WTC11 (cell line): ENCODE data around the gene RBM47. TPM values are rescaled to one million over a fixed set of nuclear protein-coding genes. Genes with fewer than 3 reads are reported as not detected.
A peak's percentile ranks its signal among the peaks of the same experiment; 100 is the strongest.
"Not testable (repeated sequence)": the region's sequence is repeated elsewhere in the genome, so short reads cannot be mapped to it uniquely, and the experiment has no call there.

ENCODE experiments used
- ATAC-seq: fragments of 200-7000 bp; cut with Tn5 transposase; 2 replicates; pipeline ENCODE4 v1.10.0; 2021; ENCODE audit warnings: mild to moderate bottlenecking, moderate library complexity
- CTCF ChIA-PET: fragments of 300-600 bp; sonication (Branson Sonifier 250); formaldehyde crosslinking; loops from one replicate; lab custom pipeline; 2021; ENCODE audit warnings: antibody characterized with exemption; lab: Charles Lee
- POLR2A ChIA-PET: fragments of 350-600 bp; sonication (Branson Sonifier 250); formaldehyde crosslinking; loops from one replicate; lab custom pipeline; 2021; ENCODE audit warnings: antibody characterized with exemption; lab: Charles Lee
- DNase-seq: peaks from one replicate; pipeline ENCODE4 v3.0.0; 2021; ENCODE audit warnings: low spot score
- H3K27ac Mint-ChIP-seq: 2 replicates; pipeline ENCODE4 v1.8.0; 2021; ENCODE audit warnings: mixed read lengths
- H3K27me3 Mint-ChIP-seq: 2 replicates; pipeline ENCODE4 v1.8.0; 2021; ENCODE audit warnings: low read depth, mild to moderate bottlenecking, moderate library complexity, mixed read lengths
- H3K36me3 Mint-ChIP-seq: 2 replicates; pipeline ENCODE4 v1.8.0; 2021; ENCODE audit warnings: mixed read lengths
- H3K4me1 Mint-ChIP-seq: 2 replicates; pipeline ENCODE4 v1.8.0; 2022; ENCODE audit warnings: mixed read lengths
- H3K4me3 Mint-ChIP-seq: 2 replicates; pipeline ENCODE4 v1.8.0; 2021; ENCODE audit warnings: mild to moderate bottlenecking, moderate library complexity, mixed read lengths
- H3K9me3 Mint-ChIP-seq: 2 replicates; pipeline ENCODE4 v1.8.0; 2021; ENCODE audit warnings: mixed read lengths
- CBFB ChIP-seq: sonication (generic); formaldehyde crosslinking; IDR thresholded peaks from 2 replicates; pipeline ENCODE4 v1.8.1; 2022; ENCODE audit warnings: mild to moderate bottlenecking, low read depth, missing genetic modification reagents
- CREB1 ChIP-seq: sonication (generic); formaldehyde crosslinking; IDR thresholded peaks from 2 replicates; pipeline ENCODE4 v1.8.0; 2023; ENCODE audit warnings: mild to moderate bottlenecking, missing genetic modification reagents
- ETV6 ChIP-seq: sonication (generic); formaldehyde crosslinking; IDR thresholded peaks from 2 replicates; pipeline ENCODE4 v1.8.1; 2022; ENCODE audit warnings: mild to moderate bottlenecking, missing genetic modification reagents
- FOXK1 ChIP-seq: sonication (generic); formaldehyde crosslinking; IDR thresholded peaks from 2 replicates; pipeline ENCODE4 v1.8.0; 2022; ENCODE audit warnings: mild to moderate bottlenecking, moderate library complexity, missing genetic modification reagents
- FOXP1 ChIP-seq: sonication (generic); formaldehyde crosslinking; IDR thresholded peaks from 2 replicates; pipeline ENCODE4 v1.8.0; 2022; ENCODE audit warnings: missing genetic modification reagents, mild to moderate bottlenecking, moderate library complexity, borderline replicate concordance
- NR1H2 ChIP-seq: sonication (generic); formaldehyde crosslinking; IDR thresholded peaks from 2 replicates; pipeline ENCODE4 v1.9.0; 2021; ENCODE audit warnings: mild to moderate bottlenecking, moderate library complexity, missing genetic modification reagents
- NR2C2 ChIP-seq: sonication (generic); formaldehyde crosslinking; IDR thresholded peaks from 2 replicates; pipeline ENCODE4 v1.8.0; 2022; ENCODE audit warnings: mild to moderate bottlenecking, missing genetic modification reagents
- NR3C1 ChIP-seq: sonication (generic); formaldehyde crosslinking; conservative IDR thresholded peaks from 2 replicates; pipeline ENCODE4 v1.8.1; 2023; ENCODE audit warnings: low read depth, mild to moderate bottlenecking, missing genetic modification reagents
- SMAD3 ChIP-seq: sonication (generic); formaldehyde crosslinking; IDR thresholded peaks from 2 replicates; pipeline ENCODE4 v1.8.0; 2022; ENCODE audit warnings: missing genetic modification reagents, mild to moderate bottlenecking, borderline replicate concordance
- SOX15 ChIP-seq: fragments of 250-450 bp; sonication (Bioruptor Pico); IDR thresholded peaks from 2 replicates; pipeline ENCODE4 v1.9.0; 2021; ENCODE audit warnings: mild to moderate bottlenecking
- ZNF121 ChIP-seq: sonication (generic); formaldehyde crosslinking; IDR thresholded peaks from 2 replicates; pipeline ENCODE4 v1.8.0; 2023; ENCODE audit warnings: missing genetic modification reagents
- ZNF396 ChIP-seq: fragments of 250-450 bp; sonication (Bioruptor Pico); IDR thresholded peaks from 2 replicates; pipeline ENCODE4 v1.8.0; 2021; ENCODE audit warnings: mild to moderate bottlenecking, moderate library complexity, borderline replicate concordance
- ZNF416 ChIP-seq: fragments of 250-450 bp; sonication (Bioruptor Pico); IDR thresholded peaks from 2 replicates; pipeline ENCODE4 v1.9.0; 2021; ENCODE audit warnings: mild to moderate bottlenecking, inconsistent platforms
- total RNA-seq: library from RNA; stranded (reverse); gene quantifications from 3 replicates; pipeline ENCODE4 v1.2.3, GENCODE V29; 2021
- TF ChIP-seq, protein P1 (sequence below): sonication (generic); formaldehyde crosslinking; IDR thresholded peaks from 2 replicates; pipeline ENCODE4 v1.8.1; 2023; ENCODE audit warnings: mild to moderate bottlenecking, missing genetic modification reagents, borderline replicate concordance
- TF ChIP-seq, protein P2 (sequence below): sonication (generic); formaldehyde crosslinking; IDR thresholded peaks from 2 replicates; pipeline ENCODE4 v1.8.1; 2022; ENCODE audit warnings: low read depth, missing genetic modification reagents, borderline replicate concordance
- TF ChIP-seq, protein P3 (sequence below): fragments of 200-600 bp; IDR thresholded peaks from 2 replicates; pipeline ENCODE4 v1.8.0; 2022; ENCODE audit warnings: antibody characterized with exemption
- TF ChIP-seq, protein P4 (sequence below): sonication (generic); formaldehyde crosslinking; IDR thresholded peaks from 2 replicates; pipeline ENCODE4 v1.8.0; 2023; ENCODE audit warnings: mild to moderate bottlenecking, missing genetic modification reagents
- TF ChIP-seq, protein P5 (sequence below): sonication (generic); formaldehyde crosslinking; IDR thresholded peaks from 2 replicates; pipeline ENCODE4 v1.8.1; 2022; ENCODE audit warnings: missing genetic modification reagents, borderline replicate concordance
- TF ChIP-seq, protein P6 (sequence below): sonication (generic); formaldehyde crosslinking; conservative IDR thresholded peaks from 2 replicates; pipeline ENCODE4 v1.8.1; 2023; ENCODE audit warnings: mild to moderate bottlenecking, low read depth, missing genetic modification reagents, moderate library complexity

The RBM47 gene
- total RNA-seq, 1 experiment from 2014 or later, result 97.9 TPM

DNA sequence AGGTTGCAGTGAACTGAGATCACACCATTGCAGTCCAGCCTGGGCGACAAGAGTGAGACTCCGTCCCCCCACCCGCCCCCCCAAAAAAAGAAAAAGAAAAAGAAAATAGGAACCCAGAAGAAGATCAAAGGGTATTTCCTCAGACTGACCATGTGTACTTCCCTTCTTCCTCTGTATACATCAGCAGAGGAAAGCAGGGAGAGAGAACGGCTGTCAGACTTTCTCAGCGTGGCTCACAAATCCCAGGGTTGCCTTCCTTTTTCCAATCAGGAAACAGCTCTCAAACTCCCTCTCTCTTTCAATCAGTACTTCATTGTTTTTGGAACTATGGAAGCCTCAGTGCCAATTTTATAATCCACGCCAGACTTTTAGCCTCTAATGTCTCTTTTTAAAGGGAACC is 235.4 kb downstream of the RBM47 start:
- no peak overlapping the region for H3K4me3 Mint-ChIP-seq
- peaks cover 19% of the 10 kb centered on the region for H3K4me1 Mint-ChIP-seq
- DNase-seq (no peak), ATAC-seq (no peak)
- H3K36me3 Mint-ChIP-seq, result no peaks in the 10 kb centered on the region
- H3K27ac Mint-ChIP-seq, result peak overlapping the region; percentile 55
- no peaks in the 10 kb centered on the region for H3K27me3 Mint-ChIP-seq
- no peaks in the 10 kb centered on the region for H3K9me3 Mint-ChIP-seq
- ChIA-PET CTCF (no interaction called here), POLR2A (no interaction called here)
- TF ChIP-seq, protein P1, sequence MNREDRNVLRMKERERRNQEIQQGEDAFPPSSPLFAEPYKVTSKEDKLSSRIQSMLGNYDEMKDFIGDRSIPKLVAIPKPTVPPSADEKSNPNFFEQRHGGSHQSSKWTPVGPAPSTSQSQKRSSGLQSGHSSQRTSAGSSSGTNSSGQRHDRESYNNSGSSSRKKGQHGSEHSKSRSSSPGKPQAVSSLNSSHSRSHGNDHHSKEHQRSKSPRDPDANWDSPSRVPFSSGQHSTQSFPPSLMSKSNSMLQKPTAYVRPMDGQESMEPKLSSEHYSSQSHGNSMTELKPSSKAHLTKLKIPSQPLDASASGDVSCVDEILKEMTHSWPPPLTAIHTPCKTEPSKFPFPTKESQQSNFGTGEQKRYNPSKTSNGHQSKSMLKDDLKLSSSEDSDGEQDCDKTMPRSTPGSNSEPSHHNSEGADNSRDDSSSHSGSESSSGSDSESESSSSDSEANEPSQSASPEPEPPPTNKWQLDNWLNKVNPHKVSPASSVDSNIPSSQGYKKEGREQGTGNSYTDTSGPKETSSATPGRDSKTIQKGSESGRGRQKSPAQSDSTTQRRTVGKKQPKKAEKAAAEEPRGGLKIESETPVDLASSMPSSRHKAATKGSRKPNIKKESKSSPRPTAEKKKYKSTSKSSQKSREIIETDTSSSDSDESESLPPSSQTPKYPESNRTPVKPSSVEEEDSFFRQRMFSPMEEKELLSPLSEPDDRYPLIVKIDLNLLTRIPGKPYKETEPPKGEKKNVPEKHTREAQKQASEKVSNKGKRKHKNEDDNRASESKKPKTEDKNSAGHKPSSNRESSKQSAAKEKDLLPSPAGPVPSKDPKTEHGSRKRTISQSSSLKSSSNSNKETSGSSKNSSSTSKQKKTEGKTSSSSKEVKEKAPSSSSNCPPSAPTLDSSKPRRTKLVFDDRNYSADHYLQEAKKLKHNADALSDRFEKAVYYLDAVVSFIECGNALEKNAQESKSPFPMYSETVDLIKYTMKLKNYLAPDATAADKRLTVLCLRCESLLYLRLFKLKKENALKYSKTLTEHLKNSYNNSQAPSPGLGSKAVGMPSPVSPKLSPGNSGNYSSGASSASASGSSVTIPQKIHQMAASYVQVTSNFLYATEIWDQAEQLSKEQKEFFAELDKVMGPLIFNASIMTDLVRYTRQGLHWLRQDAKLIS (CRISPR knock-in tag), result no peak
- TF ChIP-seq, protein P2, sequence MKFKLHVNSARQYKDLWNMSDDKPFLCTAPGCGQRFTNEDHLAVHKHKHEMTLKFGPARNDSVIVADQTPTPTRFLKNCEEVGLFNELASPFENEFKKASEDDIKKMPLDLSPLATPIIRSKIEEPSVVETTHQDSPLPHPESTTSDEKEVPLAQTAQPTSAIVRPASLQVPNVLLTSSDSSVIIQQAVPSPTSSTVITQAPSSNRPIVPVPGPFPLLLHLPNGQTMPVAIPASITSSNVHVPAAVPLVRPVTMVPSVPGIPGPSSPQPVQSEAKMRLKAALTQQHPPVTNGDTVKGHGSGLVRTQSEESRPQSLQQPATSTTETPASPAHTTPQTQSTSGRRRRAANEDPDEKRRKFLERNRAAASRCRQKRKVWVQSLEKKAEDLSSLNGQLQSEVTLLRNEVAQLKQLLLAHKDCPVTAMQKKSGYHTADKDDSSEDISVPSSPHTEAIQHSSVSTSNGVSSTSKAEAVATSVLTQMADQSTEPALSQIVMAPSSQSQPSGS (CRISPR knock-in tag), result no peak
- TF ChIP-seq NR2C2 (CRISPR knock-in tag) (no peak), SOX15 (CRISPR knock-in tag) (no peak), SMAD3 (CRISPR knock-in tag) (no peak), ETV6 (CRISPR knock-in tag) (no peak), FOXK1 (CRISPR knock-in tag) (no peak), CBFB (CRISPR knock-in tag) (no peak), ZNF121 (CRISPR knock-in tag) (no peak), ZNF396 (CRISPR knock-in tag) (no peak)
- TF ChIP-seq, protein P3, sequence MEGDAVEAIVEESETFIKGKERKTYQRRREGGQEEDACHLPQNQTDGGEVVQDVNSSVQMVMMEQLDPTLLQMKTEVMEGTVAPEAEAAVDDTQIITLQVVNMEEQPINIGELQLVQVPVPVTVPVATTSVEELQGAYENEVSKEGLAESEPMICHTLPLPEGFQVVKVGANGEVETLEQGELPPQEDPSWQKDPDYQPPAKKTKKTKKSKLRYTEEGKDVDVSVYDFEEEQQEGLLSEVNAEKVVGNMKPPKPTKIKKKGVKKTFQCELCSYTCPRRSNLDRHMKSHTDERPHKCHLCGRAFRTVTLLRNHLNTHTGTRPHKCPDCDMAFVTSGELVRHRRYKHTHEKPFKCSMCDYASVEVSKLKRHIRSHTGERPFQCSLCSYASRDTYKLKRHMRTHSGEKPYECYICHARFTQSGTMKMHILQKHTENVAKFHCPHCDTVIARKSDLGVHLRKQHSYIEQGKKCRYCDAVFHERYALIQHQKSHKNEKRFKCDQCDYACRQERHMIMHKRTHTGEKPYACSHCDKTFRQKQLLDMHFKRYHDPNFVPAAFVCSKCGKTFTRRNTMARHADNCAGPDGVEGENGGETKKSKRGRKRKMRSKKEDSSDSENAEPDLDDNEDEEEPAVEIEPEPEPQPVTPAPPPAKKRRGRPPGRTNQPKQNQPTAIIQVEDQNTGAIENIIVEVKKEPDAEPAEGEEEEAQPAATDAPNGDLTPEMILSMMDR, result no peak
- TF ChIP-seq, protein P4, sequence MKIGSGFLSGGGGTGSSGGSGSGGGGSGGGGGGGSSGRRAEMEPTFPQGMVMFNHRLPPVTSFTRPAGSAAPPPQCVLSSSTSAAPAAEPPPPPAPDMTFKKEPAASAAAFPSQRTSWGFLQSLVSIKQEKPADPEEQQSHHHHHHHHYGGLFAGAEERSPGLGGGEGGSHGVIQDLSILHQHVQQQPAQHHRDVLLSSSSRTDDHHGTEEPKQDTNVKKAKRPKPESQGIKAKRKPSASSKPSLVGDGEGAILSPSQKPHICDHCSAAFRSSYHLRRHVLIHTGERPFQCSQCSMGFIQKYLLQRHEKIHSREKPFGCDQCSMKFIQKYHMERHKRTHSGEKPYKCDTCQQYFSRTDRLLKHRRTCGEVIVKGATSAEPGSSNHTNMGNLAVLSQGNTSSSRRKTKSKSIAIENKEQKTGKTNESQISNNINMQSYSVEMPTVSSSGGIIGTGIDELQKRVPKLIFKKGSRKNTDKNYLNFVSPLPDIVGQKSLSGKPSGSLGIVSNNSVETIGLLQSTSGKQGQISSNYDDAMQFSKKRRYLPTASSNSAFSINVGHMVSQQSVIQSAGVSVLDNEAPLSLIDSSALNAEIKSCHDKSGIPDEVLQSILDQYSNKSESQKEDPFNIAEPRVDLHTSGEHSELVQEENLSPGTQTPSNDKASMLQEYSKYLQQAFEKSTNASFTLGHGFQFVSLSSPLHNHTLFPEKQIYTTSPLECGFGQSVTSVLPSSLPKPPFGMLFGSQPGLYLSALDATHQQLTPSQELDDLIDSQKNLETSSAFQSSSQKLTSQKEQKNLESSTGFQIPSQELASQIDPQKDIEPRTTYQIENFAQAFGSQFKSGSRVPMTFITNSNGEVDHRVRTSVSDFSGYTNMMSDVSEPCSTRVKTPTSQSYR (CRISPR knock-in tag), result no peak

DNA sequence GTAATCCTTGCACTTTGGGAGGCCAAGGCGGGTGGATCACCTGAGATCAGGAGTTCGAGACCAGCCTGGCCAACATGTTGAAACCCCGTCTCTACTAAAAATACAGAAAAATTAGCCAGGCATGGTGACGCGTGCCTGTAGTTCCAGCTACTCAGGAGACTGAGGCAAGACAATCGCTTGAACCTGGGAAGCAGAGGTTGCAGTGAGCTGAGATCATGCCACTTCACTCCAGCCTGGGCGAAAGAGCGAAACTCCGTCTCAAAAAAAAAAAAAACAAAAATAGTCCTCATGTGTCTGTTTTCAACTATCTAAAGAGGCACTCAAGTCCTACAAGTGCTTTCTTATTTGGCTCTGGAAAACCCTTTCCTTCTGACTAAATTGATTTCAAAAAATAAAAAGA is 237.4 kb downstream of the RBM47 start:
- H3K27me3 Mint-ChIP-seq, H3K27ac Mint-ChIP-seq, DNase-seq, ATAC-seq, POLR2A ChIA-PET, H3K4me3 Mint-ChIP-seq, H3K36me3 Mint-ChIP-seq, H3K9me3 Mint-ChIP-seq, CTCF ChIA-PET: not testable (repeated sequence)
- peaks cover 24% of the 10 kb centered on the region for H3K4me1 Mint-ChIP-seq

DNA sequence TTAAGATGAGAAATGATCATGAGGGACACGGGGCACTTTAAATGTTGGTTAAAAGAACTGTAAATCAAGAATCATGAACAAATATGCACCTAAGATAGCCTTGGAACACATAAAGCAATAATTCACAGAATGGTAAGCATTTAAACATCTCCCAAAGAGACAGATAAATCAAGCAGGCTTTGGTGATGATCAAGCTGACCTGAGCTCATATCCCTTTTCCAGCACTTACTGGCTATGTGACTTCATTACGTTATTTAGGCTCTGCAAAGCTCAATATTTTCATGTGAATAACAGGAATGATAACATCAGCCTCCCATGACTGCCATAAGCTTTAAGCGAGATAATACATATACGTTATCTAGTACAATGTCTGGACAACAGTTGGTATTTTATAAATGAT is 239.7 kb downstream of the RBM47 start:
- H3K27me3 Mint-ChIP-seq, result no peaks in the 10 kb centered on the region
- no peak overlapping the region for H3K27ac Mint-ChIP-seq
- H3K4me1 Mint-ChIP-seq, result peaks cover 13% of the 10 kb centered on the region
- CTCF ChIA-PET, result interaction anchor here (1.0 to 1.3 kb wide), 2 partner anchors 65 to 73 kb away, joined by 3 to 5 read pairs; no protein-coding TSS in a partner anchor
- no peaks in the 10 kb centered on the region for H3K36me3 Mint-ChIP-seq
- no peak overlapping the region for H3K4me3 Mint-ChIP-seq
- ATAC-seq (no peak), DNase-seq (no peak)
- POLR2A ChIA-PET, result no interaction called here
- no peaks in the 10 kb centered on the region for H3K9me3 Mint-ChIP-seq
- TF ChIP-seq FOXP1 (CRISPR knock-in tag) (no peak), CREB1 (no peak), NR3C1 (CRISPR knock-in tag) (no peak), NR1H2 (CRISPR knock-in tag) (no peak), ZNF416 (CRISPR knock-in tag) (no peak)
- TF ChIP-seq, protein P5, sequence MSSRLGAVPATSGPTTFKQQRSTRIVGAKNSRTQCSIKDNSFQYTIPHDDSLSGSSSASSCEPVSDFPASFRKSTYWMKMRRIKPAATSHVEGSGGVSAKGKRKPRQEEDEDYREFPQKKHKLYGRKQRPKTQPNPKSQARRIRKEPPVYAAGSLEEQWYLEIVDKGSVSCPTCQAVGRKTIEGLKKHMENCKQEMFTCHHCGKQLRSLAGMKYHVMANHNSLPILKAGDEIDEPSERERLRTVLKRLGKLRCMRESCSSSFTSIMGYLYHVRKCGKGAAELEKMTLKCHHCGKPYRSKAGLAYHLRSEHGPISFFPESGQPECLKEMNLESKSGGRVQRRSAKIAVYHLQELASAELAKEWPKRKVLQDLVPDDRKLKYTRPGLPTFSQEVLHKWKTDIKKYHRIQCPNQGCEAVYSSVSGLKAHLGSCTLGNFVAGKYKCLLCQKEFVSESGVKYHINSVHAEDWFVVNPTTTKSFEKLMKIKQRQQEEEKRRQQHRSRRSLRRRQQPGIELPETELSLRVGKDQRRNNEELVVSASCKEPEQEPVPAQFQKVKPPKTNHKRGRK (CRISPR knock-in tag), result no peak
- TF ChIP-seq, protein P6, sequence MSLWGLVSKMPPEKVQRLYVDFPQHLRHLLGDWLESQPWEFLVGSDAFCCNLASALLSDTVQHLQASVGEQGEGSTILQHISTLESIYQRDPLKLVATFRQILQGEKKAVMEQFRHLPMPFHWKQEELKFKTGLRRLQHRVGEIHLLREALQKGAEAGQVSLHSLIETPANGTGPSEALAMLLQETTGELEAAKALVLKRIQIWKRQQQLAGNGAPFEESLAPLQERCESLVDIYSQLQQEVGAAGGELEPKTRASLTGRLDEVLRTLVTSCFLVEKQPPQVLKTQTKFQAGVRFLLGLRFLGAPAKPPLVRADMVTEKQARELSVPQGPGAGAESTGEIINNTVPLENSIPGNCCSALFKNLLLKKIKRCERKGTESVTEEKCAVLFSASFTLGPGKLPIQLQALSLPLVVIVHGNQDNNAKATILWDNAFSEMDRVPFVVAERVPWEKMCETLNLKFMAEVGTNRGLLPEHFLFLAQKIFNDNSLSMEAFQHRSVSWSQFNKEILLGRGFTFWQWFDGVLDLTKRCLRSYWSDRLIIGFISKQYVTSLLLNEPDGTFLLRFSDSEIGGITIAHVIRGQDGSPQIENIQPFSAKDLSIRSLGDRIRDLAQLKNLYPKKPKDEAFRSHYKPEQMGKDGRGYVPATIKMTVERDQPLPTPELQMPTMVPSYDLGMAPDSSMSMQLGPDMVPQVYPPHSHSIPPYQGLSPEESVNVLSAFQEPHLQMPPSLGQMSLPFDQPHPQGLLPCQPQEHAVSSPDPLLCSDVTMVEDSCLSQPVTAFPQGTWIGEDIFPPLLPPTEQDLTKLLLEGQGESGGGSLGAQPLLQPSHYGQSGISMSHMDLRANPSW (CRISPR knock-in tag), result no peak
